OCI-LY1 (cell line): ENCODE results near the gene SLC6A18.

Experiments
- H2AFZ ChIP-seq: fragments of 200-600 bp; sonication (generic), shearing (Covaris generic); 2 replicates; pipeline ENCODE4 v1.6.0; 2014; ENCODE audit warnings: antibody characterized with exemption, mild to moderate bottlenecking, low read length
- H3F3A ChIP-seq: fragments of 200-600 bp; sonication (generic), shearing (Covaris generic); 2 replicates; pipeline ENCODE4 v1.6.0; 2014; ENCODE audit warnings: mild to moderate bottlenecking, antibody characterized with exemption, low read length, moderate library complexity; ENCODE audit not compliant: insufficient read depth
- H3K27ac ChIP-seq: fragments of 200-600 bp; sonication (generic); 2 replicates; pipeline ENCODE4 v1.5.1; 2014; ENCODE audit warnings: low read length, mixed run types, mild to moderate bottlenecking, low read depth; ENCODE audit not compliant: poor library complexity, severe bottlenecking
- H3K27me3 ChIP-seq: fragments of 200-600 bp; sonication (generic); 2 replicates; pipeline ENCODE4 v1.6.0; 2014; ENCODE audit warnings: antibody characterized with exemption, mild to moderate bottlenecking, low read length, moderate library complexity; ENCODE audit not compliant: insufficient read depth
- H3K36me3 ChIP-seq: fragments of 200-600 bp; sonication (generic); 2 replicates; pipeline ENCODE4 v1.6.1; 2014; ENCODE audit warnings: mild to moderate bottlenecking, antibody characterized with exemption, low read length, moderate library complexity, mixed read lengths; ENCODE audit not compliant: insufficient read depth
- H3K4me1 ChIP-seq: fragments of 200-600 bp; sonication (generic); 2 replicates; pipeline ENCODE4 v1.5.1; 2014; ENCODE audit warnings: mild to moderate bottlenecking, low read length, moderate library complexity; ENCODE audit not compliant: insufficient read depth, severe bottlenecking
- H3K4me2 ChIP-seq: fragments of 200-600 bp; sonication (generic), shearing (Covaris generic); 2 replicates; pipeline ENCODE4 v1.6.1; 2014; ENCODE audit warnings: low read length
- H3K4me3 ChIP-seq: fragments of 200-600 bp; sonication (generic); 2 replicates; pipeline ENCODE4 v1.5.1; 2014; ENCODE audit warnings: low read length, low read depth, mild to moderate bottlenecking, mixed read lengths; ENCODE audit not compliant: poor library complexity, severe bottlenecking
- H3K79me2 ChIP-seq: fragments of 200-600 bp; shearing (Covaris generic); 2 replicates; pipeline ENCODE4 v1.6.1; 2016; ENCODE audit warnings: mixed run types, low read length, mixed read lengths; ENCODE audit not compliant: insufficient read depth
- H3K9ac ChIP-seq: fragments of 200-600 bp; sonication (generic), shearing (Covaris generic); 2 replicates; pipeline ENCODE4 v1.6.1; 2014; ENCODE audit warnings: mild to moderate bottlenecking, low read length, mixed read lengths
- H3K9me2 ChIP-seq: fragments of 200-600 bp; sonication (generic), shearing (Covaris generic); 2 replicates; pipeline ENCODE4 v1.6.1; 2014; ENCODE audit warnings: low read depth, mild to moderate bottlenecking, low read length, mixed read lengths
- H3K9me3 ChIP-seq: fragments of 200-600 bp; shearing (Covaris generic); 2 replicates; pipeline ENCODE4 v1.6.1; 2014; ENCODE audit warnings: low read length, mixed read lengths
- H4K20me1 ChIP-seq: fragments of 200-600 bp; sonication (generic), shearing (Covaris generic); 2 replicates; pipeline ENCODE4 v1.6.0; 2016; ENCODE audit warnings: mild to moderate bottlenecking, low read length; ENCODE audit not compliant: insufficient read depth
- EZH2 ChIP-seq: fragments of 200-600 bp; sonication (generic), shearing (Covaris generic); IDR thresholded peaks from 2 replicates; pipeline ENCODE4 v1.8.0; 2017; ENCODE audit warnings: borderline replicate concordance, mixed run types, mild to moderate bottlenecking, antibody characterized with exemption, low read length, moderate library complexity, mixed read lengths
- TF ChIP-seq, protein P1 (sequence below): fragments of 200-600 bp; sonication (generic), shearing (Covaris generic); IDR thresholded peaks from 2 replicates; pipeline ENCODE4 v1.5.1; 2017; ENCODE audit warnings: mild to moderate bottlenecking, antibody characterized with exemption, low read length, moderate library complexity, mixed read lengths

SLC6A18 gene

DNA sequence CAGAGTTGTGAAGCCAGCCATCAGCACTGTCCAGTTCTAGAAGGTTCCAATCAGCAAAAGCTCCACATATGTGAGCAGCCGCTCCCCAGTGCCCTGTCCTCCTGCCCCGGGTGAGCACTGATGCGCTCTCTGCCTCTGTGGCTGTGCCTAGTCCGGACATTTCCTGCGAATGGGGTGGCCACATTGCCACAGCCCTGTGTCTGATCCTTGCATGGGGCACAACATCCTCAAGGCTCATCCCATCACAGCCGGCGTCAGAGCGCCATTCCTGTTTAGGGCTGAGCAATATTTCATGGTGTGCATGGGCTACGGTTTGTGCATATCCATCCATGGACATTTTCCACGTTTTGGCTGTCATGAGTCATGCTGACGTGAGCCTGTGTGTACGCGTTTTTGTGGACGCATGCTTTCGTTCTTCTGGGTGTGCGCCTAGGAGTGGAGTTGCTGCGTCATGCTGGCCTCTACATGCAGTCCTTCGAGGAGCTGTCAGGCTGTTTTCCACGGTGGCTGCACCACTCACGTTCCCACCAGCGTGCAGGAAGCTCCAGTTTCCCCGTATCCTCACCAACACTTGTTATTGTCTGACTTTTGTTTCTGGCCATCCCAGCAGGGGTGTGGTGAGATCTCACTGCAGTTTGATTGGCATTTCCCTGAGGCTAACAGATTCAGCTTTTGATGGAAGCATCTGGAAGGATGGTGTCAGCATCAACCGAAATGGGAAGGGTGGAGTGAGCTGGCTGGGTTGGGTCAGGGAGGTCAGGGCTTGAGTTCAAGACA lies 9.7 kb upstream of the SLC6A18 start:
- H3K4me2 ChIP-seq = no peak overlapping the region
- no peaks in the 10 kb centered on the region for H3K9me3 ChIP-seq
- no peak for TF ChIP-seq EZH2
- TF ChIP-seq, protein P1, sequence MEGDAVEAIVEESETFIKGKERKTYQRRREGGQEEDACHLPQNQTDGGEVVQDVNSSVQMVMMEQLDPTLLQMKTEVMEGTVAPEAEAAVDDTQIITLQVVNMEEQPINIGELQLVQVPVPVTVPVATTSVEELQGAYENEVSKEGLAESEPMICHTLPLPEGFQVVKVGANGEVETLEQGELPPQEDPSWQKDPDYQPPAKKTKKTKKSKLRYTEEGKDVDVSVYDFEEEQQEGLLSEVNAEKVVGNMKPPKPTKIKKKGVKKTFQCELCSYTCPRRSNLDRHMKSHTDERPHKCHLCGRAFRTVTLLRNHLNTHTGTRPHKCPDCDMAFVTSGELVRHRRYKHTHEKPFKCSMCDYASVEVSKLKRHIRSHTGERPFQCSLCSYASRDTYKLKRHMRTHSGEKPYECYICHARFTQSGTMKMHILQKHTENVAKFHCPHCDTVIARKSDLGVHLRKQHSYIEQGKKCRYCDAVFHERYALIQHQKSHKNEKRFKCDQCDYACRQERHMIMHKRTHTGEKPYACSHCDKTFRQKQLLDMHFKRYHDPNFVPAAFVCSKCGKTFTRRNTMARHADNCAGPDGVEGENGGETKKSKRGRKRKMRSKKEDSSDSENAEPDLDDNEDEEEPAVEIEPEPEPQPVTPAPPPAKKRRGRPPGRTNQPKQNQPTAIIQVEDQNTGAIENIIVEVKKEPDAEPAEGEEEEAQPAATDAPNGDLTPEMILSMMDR = no peak
- no peaks in the 10 kb centered on the region for H3K4me1 ChIP-seq
- H3K79me2 ChIP-seq = no peaks in the 10 kb centered on the region
- no peak overlapping the region for H3K27ac ChIP-seq
- no peak overlapping the region for H3K4me3 ChIP-seq
- H3K27me3 ChIP-seq = no peaks in the 10 kb centered on the region; the same call in 1 of the 2 replicates
- H3K9ac ChIP-seq = no peak overlapping the region
- H3F3A ChIP-seq = no peaks in the 10 kb centered on the region
- no peaks in the 10 kb centered on the region for H3K36me3 ChIP-seq
- H3K9me2 ChIP-seq = no peaks in the 10 kb centered on the region
- no peaks in the 10 kb centered on the region for H4K20me1 ChIP-seq
- no peak overlapping the region for H2AFZ ChIP-seq

DNA sequence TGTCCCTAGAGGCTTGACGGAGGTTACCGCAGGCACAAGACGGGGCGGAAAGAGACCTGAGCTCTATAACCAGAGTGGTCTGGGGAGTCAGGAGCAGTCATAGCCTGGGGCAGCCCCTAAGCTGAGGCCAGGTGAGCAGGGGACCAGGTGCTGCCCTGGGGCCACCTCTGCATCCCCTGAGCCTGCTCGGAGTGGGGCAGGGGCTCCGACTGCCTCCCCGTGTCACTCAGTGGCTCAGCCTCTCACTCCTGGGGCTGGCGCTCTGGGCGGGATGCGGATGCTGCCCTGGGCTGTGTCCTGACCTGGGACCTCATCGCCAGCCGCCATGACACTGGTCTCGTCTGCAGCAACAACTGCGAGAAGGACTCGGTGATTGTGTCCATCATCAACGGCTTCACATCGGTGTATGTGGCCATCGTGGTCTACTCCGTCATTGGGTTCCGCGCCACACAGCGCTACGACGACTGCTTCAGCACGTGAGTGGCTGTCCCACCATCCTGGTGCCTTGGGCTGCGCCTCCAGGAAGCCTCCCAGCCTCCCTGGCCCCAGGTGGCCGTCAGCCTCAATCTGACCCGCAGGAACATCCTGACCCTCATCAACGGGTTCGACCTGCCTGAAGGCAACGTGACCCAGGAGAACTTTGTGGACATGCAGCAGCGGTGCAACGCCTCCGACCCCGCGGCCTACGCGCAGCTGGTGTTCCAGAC lies 8.8 kb upstream of the SLC6A18 start:
- no peaks in the 10 kb centered on the region for H3K36me3 ChIP-seq
- TF ChIP-seq EZH2 = no peak
- TF ChIP-seq, protein P1 = no peak
- H3K4me1 ChIP-seq = no peaks in the 10 kb centered on the region
- H3K27ac ChIP-seq = no peak overlapping the region
- no peaks in the 10 kb centered on the region for H3K9me3 ChIP-seq
- no peaks in the 10 kb centered on the region; the same call in 1 of the 2 replicates for H3K27me3 ChIP-seq
- H3K9me2 ChIP-seq = no peaks in the 10 kb centered on the region
- H3K4me3 ChIP-seq = no peak overlapping the region
- H2AFZ ChIP-seq = no peak overlapping the region
- H3K9ac ChIP-seq = no peak overlapping the region
- H3K79me2 ChIP-seq = no peaks in the 10 kb centered on the region
- no peaks in the 10 kb centered on the region for H4K20me1 ChIP-seq
- H3K4me2 ChIP-seq = no peak overlapping the region
- H3F3A ChIP-seq = no peaks in the 10 kb centered on the region

DNA sequence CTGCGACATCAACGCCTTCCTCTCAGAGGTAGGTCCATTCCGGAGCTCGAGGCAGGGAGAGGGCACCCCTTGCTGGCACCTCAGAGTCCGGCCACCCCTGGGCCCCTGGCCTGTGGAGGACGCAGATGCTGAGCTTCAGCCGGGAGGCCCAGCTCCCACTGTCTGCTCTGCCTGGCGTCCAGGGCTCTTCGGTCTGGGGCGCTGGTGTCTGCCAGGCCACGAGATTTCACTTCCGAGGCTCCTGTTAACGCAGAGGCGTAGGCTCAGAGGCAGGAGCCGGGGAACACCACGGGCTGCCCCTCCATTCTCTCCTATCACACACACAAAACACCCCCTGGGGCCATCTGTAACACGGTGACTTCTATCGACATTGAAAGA lies 8.3 kb upstream of the SLC6A18 start:
- H3K4me3 ChIP-seq = no peak overlapping the region
- no peaks in the 10 kb centered on the region for H3K9me3 ChIP-seq
- no peak overlapping the region for H2AFZ ChIP-seq
- H3K4me2 ChIP-seq = no peak overlapping the region
- H3K79me2 ChIP-seq = no peaks in the 10 kb centered on the region
- H3K4me1 ChIP-seq = no peaks in the 10 kb centered on the region
- H3K27ac ChIP-seq = no peak overlapping the region
- TF ChIP-seq, protein P1 = no peak
- no peak for TF ChIP-seq EZH2
- H3F3A ChIP-seq = no peaks in the 10 kb centered on the region
- H4K20me1 ChIP-seq = no peaks in the 10 kb centered on the region
- H3K27me3 ChIP-seq = no peaks in the 10 kb centered on the region; the same call in 1 of the 2 replicates
- H3K9me2 ChIP-seq = no peaks in the 10 kb centered on the region
- no peaks in the 10 kb centered on the region for H3K36me3 ChIP-seq
- no peak overlapping the region for H3K9ac ChIP-seq
